ENCODE data around the gene C1QTNF5. TPM values are rescaled to one million over a fixed set of nuclear protein-coding genes. Genes with fewer than 3 reads are reported as not detected.

C1QTNF5 gene
- total RNA-seq, 1 experiment from 2014 or later = not detected

DNA sequence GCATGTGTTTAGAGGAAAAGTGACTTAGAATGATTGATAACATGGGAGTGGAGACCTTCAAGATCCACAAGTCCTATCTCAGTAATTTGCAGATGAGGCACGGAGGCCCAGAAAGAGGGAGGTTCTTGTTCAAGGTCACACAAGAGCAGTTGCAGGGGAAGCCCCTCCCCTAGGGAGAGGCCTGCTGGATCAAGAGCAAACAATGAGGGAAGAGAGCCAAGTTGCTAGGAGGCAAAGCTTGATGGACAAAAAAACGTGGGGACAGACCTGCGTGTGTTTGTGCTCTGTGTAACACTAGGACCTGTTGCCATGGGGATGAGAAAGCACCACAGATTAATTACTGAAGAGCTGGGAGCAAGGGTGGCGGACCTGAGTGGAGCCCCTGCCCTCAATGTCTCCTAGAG is 12.2 kb upstream of the C1QTNF5 start:
- intact Hi-C loops (cut with micrococcal nuclease) = no loop called here
- ChIA-PET CTCF (interaction anchor here (1.1 to 2.0 kb wide), 2 partner anchors 16 to 21 kb away, joined by 4 to 6 read pairs; no protein-coding TSS in a partner anchor), RAD21 (ENCODE audit: low non-redundant PET in 1 of 2, low total read pairs in 2 of 2, uncharacterized antibody in 2 of 2, unreplicated experiment in 2 of 2) (no interaction called here), POLR2A (no interaction called here)
- Histone ChIP-seq H3K27ac (ENCODE audit: low read depth, low read length) (no peak overlapping the region), H4K20me1 (ENCODE audit: insufficient read depth) (no peaks in the 10 kb centered on the region), H3K4me3 (replicated peaks in 1 of 2; ENCODE audit: low read depth in 1 of 2, low read length in 2 of 2) (no peak overlapping the region), H3K79me2 (ENCODE audit: insufficient read depth, low read length) (no peaks in the 10 kb centered on the region), H3K9me2 (ENCODE audit: insufficient read depth) (no peaks in the 10 kb centered on the region), H3K27me3 (ENCODE audit: insufficient read depth, low read length) (no peaks in the 10 kb centered on the region), H3K36me3 (ENCODE audit: control insufficient read depth in 1 of 2, insufficient read depth in 2 of 2, low read length in 2 of 2) (no peaks in the 10 kb centered on the region), H3K9me3 (ENCODE audit: control insufficient read depth in 1 of 2, insufficient read depth in 1 of 2, low read depth in 1 of 2, low read length in 2 of 2) (no peaks in the 10 kb centered on the region), H2AFZ (ENCODE audit: low read depth, low read length, poor library complexity, severe bottlenecking) (no peak overlapping the region), H3K9ac (ENCODE audit: low read length) (no peak overlapping the region), H3K4me1 (ENCODE audit: control insufficient read depth in 1 of 2, insufficient read depth in 2 of 2, low read length in 2 of 2) (peaks cover 4 to 12% of the 10 kb centered on the region in 2 experiments; a peak in 2 of 4 replicates), H3K4me2 (ENCODE audit: low read length) (no peak overlapping the region)
- BruUV-seq (replicated peaks) = no TSS peak
- DNase-seq (ENCODE audit: low read depth, low spot score) (no peak), ATAC-seq (no peak)
- TF ChIP-seq CBX3 (IDR thresholded peaks at IDR 0.05; ENCODE audit: low read depth) = no peak
- no peak for TF ChIP-seq EZH2phosphoT487 (IDR thresholded peaks at IDR 0.05; ENCODE audit: borderline replicate concordance)
- no peak for TF ChIP-seq ZNF274 (IDR thresholded peaks at IDR 0.05; ENCODE audit: low read depth, low read length)
- no peak for TF ChIP-seq SIN3A (IDR thresholded peaks at IDR 0.05; ENCODE audit: low read depth)
- TF ChIP-seq, protein P1, sequence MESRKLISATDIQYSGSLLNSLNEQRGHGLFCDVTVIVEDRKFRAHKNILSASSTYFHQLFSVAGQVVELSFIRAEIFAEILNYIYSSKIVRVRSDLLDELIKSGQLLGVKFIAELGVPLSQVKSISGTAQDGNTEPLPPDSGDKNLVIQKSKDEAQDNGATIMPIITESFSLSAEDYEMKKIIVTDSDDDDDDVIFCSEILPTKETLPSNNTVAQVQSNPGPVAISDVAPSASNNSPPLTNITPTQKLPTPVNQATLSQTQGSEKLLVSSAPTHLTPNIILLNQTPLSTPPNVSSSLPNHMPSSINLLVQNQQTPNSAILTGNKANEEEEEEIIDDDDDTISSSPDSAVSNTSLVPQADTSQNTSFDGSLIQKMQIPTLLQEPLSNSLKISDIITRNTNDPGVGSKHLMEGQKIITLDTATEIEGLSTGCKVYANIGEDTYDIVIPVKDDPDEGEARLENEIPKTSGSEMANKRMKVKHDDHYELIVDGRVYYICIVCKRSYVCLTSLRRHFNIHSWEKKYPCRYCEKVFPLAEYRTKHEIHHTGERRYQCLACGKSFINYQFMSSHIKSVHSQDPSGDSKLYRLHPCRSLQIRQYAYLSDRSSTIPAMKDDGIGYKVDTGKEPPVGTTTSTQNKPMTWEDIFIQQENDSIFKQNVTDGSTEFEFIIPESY (IDR thresholded peaks at IDR 0.05; ENCODE audit: extremely low read depth, insufficient replicate concordance, low read length) = no peak
- TF ChIP-seq POLR2AphosphoS5 (IDR thresholded peaks at IDR 0.05; ENCODE audit: low read depth, low read length) = no peak
- TF ChIP-seq ELF1 (IDR thresholded peaks at IDR 0.05; ENCODE audit: borderline replicate concordance, low read depth) = no peak
- no peak for TF ChIP-seq SP1 (IDR thresholded peaks at IDR 0.05; ENCODE audit: low read depth)
- TF ChIP-seq SRF (IDR thresholded peaks at IDR 0.05; ENCODE audit: low read depth) = no peak
- no peak for TF ChIP-seq EZH2 (IDR thresholded peaks at IDR 0.05)
- no peak for TF ChIP-seq CEBPB (IDR thresholded peaks at IDR 0.05; ENCODE audit: low read depth)
- TF ChIP-seq YY1 (IDR thresholded peaks at IDR 0.05; ENCODE audit: extremely low read depth, insufficient replicate concordance, low read depth, low read length) = no peak
- TF ChIP-seq, protein P2, sequence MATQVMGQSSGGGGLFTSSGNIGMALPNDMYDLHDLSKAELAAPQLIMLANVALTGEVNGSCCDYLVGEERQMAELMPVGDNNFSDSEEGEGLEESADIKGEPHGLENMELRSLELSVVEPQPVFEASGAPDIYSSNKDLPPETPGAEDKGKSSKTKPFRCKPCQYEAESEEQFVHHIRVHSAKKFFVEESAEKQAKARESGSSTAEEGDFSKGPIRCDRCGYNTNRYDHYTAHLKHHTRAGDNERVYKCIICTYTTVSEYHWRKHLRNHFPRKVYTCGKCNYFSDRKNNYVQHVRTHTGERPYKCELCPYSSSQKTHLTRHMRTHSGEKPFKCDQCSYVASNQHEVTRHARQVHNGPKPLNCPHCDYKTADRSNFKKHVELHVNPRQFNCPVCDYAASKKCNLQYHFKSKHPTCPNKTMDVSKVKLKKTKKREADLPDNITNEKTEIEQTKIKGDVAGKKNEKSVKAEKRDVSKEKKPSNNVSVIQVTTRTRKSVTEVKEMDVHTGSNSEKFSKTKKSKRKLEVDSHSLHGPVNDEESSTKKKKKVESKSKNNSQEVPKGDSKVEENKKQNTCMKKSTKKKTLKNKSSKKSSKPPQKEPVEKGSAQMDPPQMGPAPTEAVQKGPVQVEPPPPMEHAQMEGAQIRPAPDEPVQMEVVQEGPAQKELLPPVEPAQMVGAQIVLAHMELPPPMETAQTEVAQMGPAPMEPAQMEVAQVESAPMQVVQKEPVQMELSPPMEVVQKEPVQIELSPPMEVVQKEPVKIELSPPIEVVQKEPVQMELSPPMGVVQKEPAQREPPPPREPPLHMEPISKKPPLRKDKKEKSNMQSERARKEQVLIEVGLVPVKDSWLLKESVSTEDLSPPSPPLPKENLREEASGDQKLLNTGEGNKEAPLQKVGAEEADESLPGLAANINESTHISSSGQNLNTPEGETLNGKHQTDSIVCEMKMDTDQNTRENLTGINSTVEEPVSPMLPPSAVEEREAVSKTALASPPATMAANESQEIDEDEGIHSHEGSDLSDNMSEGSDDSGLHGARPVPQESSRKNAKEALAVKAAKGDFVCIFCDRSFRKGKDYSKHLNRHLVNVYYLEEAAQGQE (IDR thresholded peaks at IDR 0.05; ENCODE audit: low read depth) = no peak
- TF ChIP-seq, protein P3, sequence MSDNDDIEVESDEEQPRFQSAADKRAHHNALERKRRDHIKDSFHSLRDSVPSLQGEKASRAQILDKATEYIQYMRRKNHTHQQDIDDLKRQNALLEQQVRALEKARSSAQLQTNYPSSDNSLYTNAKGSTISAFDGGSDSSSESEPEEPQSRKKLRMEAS (IDR thresholded peaks at IDR 0.05) = no peak
- no peak for TF ChIP-seq FOSL1 (IDR thresholded peaks at IDR 0.05; ENCODE audit: low read depth)
- TF ChIP-seq TCF7L2 (IDR thresholded peaks at IDR 0.05; ENCODE audit: borderline replicate concordance, extremely low read depth, insufficient read depth, insufficient read length) = no peak
- TF ChIP-seq EGR1 (IDR thresholded peaks at IDR 0.05; ENCODE audit: low read depth) = no peak
- no peak for TF ChIP-seq RAD21 (IDR thresholded peaks at IDR 0.05; ENCODE audit: low read depth)
- TF ChIP-seq, protein P4, sequence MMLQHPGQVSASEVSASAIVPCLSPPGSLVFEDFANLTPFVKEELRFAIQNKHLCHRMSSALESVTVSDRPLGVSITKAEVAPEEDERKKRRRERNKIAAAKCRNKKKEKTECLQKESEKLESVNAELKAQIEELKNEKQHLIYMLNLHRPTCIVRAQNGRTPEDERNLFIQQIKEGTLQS (IDR thresholded peaks at IDR 0.05) = no peak
- no peak for TF ChIP-seq POLR2A (IDR thresholded peaks at IDR 0.05; ENCODE audit: borderline replicate concordance, extremely low read depth, insufficient read depth, insufficient read length)
